Activated CD4-positive, alpha-beta T cell treated with anti-CD3 and anti-CD28 coated beads for 24 hours (primary cell): ENCODE measurements around the gene SMG7.
"Not testable (repeated sequence)": the region's sequence is repeated elsewhere in the genome, so short reads cannot be mapped to it uniquely, and the experiment has no call there.

ENCODE experiments used
- DNase-seq, 2 donors: peaks; one replicate each; pipeline ENCODE4 v3.0.0-alpha.2; 2020; ENCODE audit warnings: low read depth in 2 of 2

SMG7 gene

GRCh38 chr1:183472488-183473216 lies at the start of gene SMG7:
SMG7 (plus strand) TSS chr1:183472499; CDS start chr1:183472621, 122 bp downstream.
- peak in 1 of 2 donors; percentile 26 for DNase-seq

- DNase-seq: no peak
Observed at GRCh38 chr1:183423541-183423940, 48.8 kb upstream of the SMG7 start.

GRCh38 chr1:183424691-183425090 lies 47.6 kb upstream of the SMG7 start:
- no peak for DNase-seq

GRCh38 chr1:183427591-183427990 lies 44.7 kb upstream of the SMG7 start:
- DNase-seq: not testable (repeated sequence)

GRCh38 chr1:183431840-183432547 lies 40.3 kb upstream of the SMG7 start:
- no peak for DNase-seq

- no peak for DNase-seq
Observed at GRCh38 chr1:183432548-183432875, 39.8 kb upstream of the SMG7 start.

GRCh38 chr1:183433703-183434102 lies 38.6 kb upstream of the SMG7 start:
- DNase-seq: no peak

- DNase-seq: no peak
Observed at GRCh38 chr1:183435497-183435896, 36.8 kb upstream of the SMG7 start.

GRCh38 chr1:183438060-183438459 lies 34.2 kb upstream of the SMG7 start:
- no peak for DNase-seq

GRCh38 chr1:183443011-183443410 lies 29.3 kb upstream of the SMG7 start:
- DNase-seq: no peak

GRCh38 chr1:183443466-183443865 lies 28.8 kb upstream of the SMG7 start:
- DNase-seq: no peak

GRCh38 chr1:183444243-183444642 lies 28.1 kb upstream of the SMG7 start:
- DNase-seq: no peak

GRCh38 chr1:183449223-183449770 lies 23.0 kb upstream of the SMG7 start:
- no peak for DNase-seq

GRCh38 chr1:183450093-183450492 lies 22.2 kb upstream of the SMG7 start:
- no peak for DNase-seq

- DNase-seq: no peak
Observed at GRCh38 chr1:183454377-183454776, 17.9 kb upstream of the SMG7 start.

- no peak for DNase-seq
Observed at GRCh38 chr1:183456826-183457225, 15.5 kb upstream of the SMG7 start.

GRCh38 chr1:183457449-183457848 lies 14.8 kb upstream of the SMG7 start:
- no peak for DNase-seq

GRCh38 chr1:183460596-183460995 lies 11.7 kb upstream of the SMG7 start:
- no peak for DNase-seq

GRCh38 chr1:183461350-183461749 lies 10.9 kb upstream of the SMG7 start:
- no peak for DNase-seq

- no peak for DNase-seq
Observed at GRCh38 chr1:183463566-183463965, 8.7 kb upstream of the SMG7 start.

GRCh38 chr1:183466781-183467180 lies 5.5 kb upstream of the SMG7 start:
- DNase-seq: no peak

- no peak for DNase-seq
Observed at GRCh38 chr1:183467687-183468086, 4.6 kb upstream of the SMG7 start.
